DMS 273 (cell line): ENCODE data around the gene FBXO28.

Experiments
- DNase-seq: peaks from one replicate; lab custom pipeline; 2025; ENCODE audit not compliant: unreplicated experiment; lab: John Stamatoyannopoulos, UW

FBXO28 gene

DNA sequence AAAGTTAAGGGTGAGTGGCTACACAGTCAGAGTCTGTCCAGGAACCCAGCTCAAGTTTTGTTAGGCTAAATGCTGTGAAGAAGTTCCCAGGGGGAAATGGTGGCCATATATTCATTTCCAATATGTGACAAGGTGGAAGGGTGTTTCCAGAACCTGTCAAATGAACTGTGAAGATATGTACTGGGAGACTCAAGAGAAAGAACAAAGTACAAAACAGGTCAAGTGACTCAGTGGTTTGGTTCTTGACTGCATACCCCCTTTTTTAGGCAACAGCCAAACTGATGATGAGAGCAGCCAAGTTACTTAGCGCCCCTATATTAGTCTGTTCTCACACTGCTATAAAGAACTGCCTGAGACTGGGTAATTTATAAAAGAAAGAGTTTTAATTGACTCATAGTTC lies 18.6 kb upstream of the FBXO28 start:
- DNase-seq: no peak

DNA sequence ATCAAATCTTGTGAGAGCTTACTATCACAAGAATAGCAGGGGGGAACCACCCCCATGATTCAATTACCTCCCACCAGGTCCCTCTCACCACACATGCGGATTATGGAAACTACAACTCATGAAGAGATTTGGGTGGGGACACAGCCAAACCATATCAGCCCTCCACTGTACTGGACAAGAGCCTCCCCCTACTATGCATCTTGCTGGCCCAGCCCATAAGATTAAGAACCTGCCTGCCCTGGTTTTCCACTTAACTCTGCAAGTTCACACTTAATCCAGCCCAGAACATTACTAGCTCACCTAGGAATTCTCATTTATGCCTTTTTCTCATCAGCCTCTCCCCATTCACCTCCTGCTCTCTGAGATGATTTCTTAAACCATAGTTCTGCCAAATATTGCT lies 18.0 kb upstream of the FBXO28 start:
- DNase-seq: no peak

DNA sequence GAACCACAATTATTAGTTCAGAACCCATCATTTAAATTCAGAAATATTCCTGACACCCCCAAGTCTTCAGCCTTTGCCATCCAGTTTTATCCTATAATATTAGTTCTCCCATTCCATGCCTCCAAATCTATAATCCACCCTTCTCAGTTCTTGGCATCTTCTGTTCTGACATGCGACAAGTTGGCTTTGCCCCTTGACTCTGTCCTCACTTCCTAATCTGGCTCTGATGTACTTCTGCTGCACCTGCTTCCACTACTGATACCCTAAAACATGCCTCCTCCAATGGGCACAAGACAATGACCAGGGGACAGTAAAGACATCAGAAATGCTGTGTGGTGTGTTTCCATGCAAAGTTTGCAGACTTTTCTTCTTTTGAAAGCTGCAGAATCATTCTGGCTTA lies 17.1 kb upstream of the FBXO28 start:
- DNase-seq: no peak

DNA sequence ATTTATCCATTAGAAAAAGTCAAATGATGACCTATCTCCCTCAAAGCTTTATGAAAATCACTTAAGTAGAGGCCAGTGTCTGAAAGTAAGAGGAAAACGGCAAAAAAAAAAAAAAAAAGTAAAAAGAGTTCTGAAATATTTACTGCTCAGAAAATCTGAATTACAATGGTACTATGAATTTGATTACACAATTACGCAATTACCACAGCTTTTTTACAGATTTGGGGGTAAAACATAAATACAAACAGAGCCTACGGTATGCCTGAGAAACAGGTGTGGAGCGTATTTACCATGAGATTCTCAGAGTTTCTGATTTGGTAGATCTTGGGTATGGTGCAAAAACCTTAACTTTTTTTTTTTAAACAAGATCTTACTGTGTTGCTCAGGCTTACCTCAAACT lies 15.9 kb upstream of the FBXO28 start:
- DNase-seq: no peak

DNA sequence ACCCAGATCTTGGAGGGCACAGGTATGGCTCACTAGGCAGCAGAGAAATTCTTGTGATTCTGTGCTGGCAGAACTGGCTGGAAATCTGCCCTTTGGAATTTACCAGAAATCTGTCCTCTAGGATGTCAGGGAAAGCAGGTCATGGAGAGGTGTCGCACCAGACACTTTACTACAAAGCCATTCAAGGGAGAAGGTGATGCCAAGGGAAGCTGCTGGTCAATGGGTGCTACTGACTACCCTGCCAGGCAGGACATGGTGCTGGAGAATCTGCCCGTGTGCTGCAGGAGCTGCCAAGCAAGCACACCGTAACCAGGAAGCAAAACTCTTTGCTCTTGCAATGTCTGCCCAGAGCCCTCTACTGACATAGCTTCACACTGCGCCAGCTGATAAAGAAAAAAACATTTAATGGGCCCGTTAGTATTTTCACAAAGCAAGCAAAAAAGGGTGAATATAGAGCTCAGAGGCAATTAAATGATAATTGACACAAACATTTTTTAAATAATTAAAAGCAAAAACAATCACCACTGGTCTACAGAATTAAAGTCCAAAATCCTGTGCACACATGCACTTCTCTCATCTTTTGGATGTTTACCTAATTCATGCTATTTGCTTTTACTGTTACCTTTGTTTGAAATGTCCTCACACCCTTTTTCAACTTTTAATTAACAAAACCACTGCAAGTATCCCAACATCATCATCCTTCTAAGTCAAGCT lies 7.2 kb upstream of the FBXO28 start:
- peak; percentile 78 for DNase-seq

DNA sequence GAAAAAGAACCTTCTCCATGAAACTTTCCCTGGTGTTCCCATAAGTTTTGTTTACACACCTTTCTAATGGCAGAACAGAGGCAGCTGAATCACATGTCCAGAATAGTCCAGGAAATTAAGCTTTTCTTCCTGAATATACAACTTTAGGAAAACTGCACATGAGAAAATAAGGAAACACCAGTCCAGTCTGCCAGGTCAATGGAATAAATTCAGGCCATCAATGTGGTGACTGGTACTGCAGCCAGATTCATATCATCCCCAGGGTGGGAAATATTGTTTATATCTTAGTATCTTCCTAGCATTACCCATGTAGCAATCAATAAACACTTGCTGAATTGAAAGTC lies 6.7 kb upstream of the FBXO28 start:
- DNase-seq: no peak

DNA sequence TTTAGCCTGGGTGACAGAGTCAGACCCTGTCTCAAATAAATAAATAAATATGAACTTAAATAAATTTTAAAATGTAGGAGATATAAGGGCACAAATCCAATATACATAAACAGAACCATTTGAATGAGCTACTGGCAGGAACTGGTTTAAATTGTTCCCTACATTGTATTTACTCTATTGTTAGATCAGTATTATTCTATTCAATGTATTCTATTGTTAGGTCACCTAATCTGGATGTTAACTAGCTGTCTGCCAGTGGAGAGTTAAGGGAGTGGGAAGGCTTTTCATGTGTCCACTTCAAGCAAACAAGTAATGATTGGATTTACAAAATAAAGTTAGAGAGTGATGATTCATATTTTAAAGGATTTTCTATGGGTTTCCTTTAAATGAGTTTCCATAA lies 4.9 kb upstream of the FBXO28 start:
- no peak for DNase-seq

DNA sequence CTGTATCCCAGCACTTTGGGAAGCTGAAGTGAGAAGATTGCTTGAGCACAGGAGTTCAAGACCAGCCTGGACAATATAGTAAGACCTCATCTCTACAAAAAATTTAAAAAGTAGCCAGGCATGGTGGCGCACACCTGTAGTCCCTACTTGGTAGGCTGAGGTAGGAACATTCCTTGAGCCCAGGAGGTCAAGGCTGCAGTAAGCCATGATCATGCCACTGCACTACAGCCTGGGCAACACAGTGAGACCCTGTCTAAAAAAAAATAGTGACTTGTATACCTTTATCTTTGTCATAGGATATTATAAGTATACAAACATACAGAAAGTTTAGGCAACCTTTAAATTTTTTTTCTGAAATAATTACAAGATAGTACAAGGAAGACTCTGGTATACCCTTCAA lies 3.9 kb upstream of the FBXO28 start:
- DNase-seq: no peak

DNA sequence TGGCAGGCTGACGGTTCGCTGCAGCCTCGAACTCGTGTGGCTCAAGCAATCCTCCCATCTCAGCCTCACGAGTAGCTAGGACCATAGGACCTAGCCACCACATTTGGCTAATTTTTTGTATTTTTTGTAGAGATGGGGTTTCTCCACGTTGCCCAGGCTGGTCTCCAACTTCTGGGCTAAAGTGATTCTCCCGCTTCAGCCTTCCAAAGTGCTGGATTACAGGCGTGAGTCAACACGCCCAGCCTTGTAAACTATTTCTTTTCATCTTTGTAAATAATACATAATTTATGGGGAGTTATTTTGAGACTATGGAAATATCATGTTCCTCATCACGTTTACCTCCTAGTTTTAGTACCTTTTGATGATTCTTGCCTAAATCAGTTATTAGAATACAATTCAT lies 906 bp upstream of the FBXO28 start:
- DNase-seq: no peak

DNA sequence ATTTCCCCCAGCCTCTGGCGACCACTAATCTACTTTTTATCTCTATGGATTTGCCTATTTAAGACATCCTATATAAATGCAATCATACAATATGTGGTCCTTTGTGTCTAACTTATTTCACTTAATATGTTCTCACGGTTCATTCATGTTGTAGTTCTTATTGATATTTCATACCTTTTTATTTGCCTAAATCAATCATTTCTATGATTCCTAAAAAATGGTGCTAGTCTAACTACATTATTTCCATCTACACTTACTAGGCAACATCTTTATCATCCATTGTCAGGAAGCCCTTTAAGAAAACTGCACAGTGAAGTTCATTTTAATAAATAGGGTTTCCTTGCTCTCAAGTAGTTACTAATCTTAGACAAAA lies 380 bp upstream of the FBXO28 start:
- DNase-seq: no peak

DNA sequence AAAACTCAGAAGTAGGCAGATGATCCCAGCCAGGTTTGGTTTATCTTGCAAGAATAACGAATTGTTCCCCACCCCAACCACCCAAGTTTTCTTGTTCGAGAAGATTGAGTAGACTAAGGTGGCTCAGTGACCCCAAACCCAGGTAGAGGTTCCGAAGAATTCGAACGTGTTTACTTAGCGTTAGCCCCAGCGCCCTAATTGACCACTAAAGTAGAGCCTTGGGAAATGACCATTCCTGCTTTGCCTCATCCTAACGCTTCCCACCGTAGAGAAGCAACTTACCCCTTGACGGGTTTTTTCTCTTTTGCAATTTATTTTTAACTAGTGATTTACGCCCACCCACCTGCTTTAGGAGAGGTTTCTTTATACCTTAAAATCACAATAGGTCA lies 870 bp downstream of the FBXO28 start:
- no peak for DNase-seq

DNA sequence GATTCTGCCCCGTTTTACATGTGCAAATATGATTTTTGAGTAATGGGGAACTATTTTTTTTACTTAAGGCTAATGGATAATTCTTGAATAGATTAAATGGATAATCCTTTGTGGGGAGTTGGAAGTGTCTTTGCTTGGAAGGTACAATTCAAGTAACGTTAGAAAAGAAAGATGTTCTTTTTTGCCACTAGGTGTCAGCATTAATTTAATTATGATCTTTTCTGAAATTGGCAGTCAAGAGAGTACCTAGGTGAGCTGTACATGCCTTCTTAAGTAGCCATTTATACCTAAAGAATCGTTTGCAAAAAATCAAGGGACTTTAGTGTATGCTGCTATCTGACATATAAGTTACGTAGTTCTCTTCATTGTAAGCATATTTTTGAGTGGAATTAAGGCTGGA lies 2.2 kb downstream of the FBXO28 start:
- DNase-seq: peak; percentile 72

DNA sequence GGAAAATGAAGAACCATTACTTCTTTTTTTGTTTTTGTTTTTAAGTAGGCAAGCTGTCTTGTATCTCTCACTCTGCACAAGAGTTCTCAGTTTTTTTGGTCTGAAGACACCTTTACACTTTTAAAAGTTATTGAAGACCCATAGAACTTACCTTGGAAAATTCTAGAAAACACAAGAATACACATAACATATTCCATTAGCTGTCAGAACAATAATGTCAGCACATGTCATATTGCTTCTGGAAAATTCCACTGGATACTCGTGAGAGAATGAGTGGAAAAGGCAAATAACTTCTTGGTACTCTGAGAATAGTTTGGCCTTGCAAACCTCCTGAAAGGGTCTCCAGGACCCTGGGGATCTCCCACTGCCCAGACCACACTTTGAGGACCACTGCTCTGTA lies 4.8 kb downstream of the FBXO28 start:
- no peak for DNase-seq

DNA sequence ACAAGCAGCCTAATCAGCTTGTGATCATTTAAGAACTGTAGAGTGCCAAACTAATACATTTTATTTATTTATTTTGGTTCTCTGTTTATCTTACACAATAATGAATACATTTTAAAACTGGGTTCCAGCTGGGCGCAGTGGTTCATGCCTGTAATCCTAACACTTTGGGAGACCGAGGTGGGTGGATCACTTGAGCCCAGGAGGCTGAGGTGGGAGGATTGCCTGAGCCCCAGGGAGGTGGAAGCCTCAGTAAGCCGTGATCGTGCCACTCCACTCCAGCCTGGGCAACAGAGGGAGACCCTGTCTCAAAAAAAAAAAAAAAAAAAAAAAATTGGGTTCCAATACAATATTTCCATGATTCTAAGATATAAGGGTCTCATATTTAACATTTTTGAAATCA lies 9.2 kb downstream of the FBXO28 start:
- no peak for DNase-seq

DNA sequence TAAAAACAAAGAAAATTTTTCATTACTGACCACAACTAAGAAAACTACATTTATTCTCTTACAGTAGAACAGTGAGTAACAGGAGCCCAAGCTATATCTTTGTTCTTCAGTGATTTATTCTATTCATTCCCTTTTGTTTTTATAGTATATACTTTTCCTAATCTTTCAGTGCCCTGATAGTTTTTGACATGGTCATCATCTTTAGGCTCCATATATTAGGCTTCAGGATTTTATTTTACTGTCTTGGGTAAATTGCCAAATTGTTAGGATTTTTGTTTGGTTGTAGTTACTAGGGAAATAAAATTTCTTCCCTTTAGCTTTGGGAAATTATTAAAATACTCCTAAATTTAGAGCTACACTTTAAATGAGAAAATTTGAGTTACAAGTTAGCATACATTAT lies 10.3 kb downstream of the FBXO28 start:
- DNase-seq: no peak

DNA sequence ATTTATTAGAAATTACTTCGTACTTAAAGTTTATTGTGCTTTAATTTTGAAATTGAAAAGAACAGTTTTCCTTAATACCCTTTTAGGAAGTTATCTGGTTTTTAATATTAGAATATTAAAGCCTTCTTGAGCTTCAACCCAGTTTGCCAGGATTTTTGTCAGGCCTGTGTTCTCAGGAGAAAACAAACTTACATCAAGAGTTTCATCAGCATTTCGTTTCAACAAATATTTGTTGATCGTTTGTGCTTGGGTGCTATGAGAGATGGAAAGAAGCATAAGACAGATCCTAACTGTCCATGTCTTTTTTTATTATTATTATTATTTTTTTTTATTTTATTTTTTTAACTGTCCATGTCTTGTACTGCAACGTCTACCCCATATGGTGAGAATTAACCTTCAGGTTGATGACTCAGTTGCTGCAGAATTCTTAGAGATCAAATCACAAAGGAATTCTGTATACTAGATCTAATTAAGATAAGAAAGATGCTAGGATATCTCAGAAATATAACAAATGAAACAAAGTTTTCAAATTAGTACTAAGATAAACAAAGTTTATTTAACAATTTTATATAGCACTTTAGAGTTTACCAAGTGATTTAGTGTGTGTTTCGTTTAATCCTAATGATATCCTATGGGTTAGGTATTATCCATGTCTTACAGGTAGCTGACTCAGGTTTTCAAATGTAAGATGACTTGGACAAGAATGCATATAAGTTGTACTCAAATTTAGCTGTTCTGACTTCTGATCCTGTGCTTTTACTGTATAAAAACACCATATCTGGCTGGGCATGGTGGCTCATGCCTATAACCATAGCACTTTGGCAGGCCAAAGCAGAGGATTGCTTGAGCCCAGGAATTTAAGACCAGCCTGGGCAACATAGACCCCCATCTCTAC lies 14.3 kb downstream of the FBXO28 start:
- DNase-seq: no peak

DNA sequence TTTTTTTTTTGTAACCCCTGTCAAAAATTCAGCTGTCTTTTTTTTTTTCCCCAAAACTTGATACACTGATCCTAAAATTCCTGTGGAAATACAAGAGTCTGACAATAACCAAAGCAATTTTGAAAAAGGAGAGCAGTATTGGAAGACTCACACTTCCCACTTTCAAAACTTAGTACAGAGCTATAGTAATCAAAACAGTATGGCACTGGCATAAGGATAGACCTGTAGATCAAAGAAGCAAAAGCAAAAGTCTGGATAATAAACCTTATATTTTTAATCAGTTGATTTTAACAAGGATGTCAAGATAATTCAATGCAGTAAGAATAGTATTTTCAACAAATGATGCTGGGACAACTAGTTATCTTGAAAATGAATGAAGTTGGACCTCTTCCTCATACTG lies 17.3 kb downstream of the FBXO28 start:
- no peak for DNase-seq

DNA sequence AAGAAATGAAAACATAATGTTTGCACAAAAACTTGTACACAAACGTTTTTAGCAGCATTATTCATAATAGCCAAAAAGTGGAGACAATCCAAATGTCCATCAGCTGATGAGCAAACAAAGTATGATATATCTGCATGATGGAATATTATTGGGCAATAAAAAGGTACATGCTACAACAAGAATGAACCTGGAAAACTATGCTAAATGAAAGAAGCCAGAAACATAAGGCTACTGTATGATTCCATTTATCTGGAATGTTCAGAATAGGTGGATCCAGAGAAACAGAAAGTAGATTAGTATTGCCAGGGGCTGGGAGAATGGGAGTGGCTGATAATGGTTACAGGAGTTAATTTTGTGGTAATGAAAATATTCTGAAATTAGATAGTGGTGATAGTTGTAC lies 19.0 kb downstream of the FBXO28 start:
- no peak for DNase-seq

DNA sequence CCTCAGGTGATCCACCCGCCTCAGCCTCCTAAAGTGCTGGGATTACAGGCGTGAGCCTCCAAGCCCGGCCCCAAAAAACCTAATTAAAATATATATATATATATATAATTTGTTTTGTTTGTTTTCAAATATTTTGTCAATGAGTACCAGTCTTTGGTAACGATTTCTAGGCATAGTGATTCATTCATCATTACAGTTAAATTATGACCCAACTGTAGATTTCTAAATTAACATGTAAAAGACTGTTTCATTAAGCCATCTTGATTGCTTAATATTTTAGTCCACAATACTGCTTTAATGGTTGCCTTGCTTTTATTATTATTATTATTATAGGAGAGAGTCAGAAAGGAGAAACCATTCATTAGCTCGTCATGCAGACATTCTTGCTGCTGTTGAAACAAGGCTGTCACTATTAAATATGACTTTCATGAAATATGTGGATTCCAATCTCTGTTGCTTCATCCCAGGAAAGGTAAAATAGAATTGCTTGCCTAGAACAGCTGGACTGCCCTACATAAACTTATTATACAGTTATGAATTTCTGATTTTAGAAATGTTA lies 19.9 kb downstream of the FBXO28 start:
- no peak for DNase-seq

DNA sequence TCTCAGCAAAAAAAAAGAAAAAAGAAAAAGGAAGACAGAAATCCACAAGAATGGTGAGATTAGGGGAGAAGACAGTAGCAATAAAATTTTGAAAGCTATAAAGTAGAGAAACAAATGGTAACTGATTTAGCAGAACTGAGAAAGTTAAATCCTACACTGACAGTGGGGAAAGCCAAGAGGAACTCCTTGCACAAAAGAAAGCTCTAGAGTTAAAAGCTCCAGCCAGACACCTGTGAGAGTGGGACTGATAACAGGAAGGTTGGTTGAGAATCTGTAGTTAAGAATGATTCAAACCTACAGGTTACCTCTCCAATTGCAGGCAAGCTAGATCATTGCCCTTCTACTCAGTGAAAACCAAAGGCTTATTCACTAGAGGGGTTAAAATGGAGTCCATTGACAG lies 23.6 kb downstream of the FBXO28 start:
- no peak for DNase-seq

DNA sequence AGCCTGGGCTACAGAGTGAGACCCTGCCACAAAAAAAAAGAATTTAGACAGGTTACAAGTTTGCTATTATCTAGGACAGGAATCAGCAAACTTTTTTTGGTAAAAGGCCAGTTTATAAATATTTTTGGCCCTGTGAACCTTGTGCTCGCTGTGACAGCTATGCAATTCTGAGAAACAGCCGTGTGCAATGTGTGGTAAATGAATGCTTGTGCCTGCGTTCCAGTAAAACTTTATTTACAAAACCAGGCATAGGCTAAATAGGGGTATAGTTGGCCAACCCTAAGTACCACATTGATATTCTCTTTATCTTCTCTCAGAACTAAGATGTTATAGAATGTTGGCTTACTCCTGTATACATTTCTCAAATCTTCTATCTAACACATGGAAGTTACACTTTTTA lies 24.3 kb downstream of the FBXO28 start:
- no peak for DNase-seq

DNA sequence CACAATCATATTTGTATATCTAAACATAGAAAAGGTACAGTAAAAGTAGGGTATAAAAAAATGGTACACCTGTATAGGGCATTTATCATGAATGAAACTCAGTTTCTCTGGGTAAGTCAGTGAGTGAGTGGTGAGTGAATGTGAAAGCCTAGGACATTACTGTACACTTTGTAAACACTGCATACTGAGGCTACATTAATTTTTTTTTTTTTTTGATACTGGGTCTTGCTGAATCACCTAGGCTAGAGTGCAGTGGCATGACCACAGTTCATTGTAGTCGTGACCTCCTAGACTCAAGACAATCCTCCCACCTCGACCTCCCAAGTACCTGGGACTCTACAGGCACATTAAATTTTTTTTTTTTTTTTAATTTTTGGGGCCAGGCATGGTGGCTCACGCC lies 27.8 kb downstream of the FBXO28 start:
- DNase-seq: no peak

DNA sequence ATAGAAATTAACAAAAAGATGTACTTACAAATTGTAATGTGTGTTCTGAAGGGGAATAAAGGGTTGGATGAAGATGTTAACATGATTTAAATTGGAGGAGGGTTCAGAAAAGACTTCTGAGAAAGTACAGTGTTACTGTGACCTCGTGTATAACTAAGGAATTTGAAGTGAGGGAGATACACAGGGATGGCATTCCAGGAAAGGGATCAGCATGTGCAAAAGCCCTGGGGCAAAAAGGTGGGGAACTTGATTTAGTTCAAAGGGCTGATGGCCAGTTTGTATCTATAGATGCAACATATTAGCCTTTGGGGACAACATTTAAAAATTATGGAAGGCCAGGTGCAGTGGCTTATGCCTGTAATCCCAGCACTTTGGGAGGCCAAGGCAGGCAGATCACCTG lies 35.8 kb downstream of the FBXO28 start:
- no peak for DNase-seq
